Adrenal gland (tissue), 5 donors: Measurements from ENCODE around the gene ADSS1.

ENCODE experiments used
- POLR2A ChIP-seq, 2 donors: fragments of 450-650 bp; IDR thresholded peaks; one replicate each; pipeline ENCODE4 v1.6.1; 2017; ENCODE audit warnings: antibody characterized with exemption in 2 of 2, mild to moderate bottlenecking in 2 of 2, moderate library complexity in 1 of 2
- TF ChIP-seq, protein P1 (sequence below), 6 experiments: fragments of 450-650 bp in 4 of 6; fragments of 200-600 bp in 2 of 6; sonication (generic) in 1 of 6; IDR thresholded peaks; 1 replicate in 5 of 6; 2 replicates in 1 of 6; pipeline versions ENCODE4 v1.5.1 to v1.8.0; 2016 to 2021; ENCODE audit warnings: antibody characterized with exemption in 6 of 6, mild to moderate bottlenecking in 2 of 6, moderate library complexity in 1 of 6
- donor health status: DM: no; HTN: no; CAD: no.

DNA sequence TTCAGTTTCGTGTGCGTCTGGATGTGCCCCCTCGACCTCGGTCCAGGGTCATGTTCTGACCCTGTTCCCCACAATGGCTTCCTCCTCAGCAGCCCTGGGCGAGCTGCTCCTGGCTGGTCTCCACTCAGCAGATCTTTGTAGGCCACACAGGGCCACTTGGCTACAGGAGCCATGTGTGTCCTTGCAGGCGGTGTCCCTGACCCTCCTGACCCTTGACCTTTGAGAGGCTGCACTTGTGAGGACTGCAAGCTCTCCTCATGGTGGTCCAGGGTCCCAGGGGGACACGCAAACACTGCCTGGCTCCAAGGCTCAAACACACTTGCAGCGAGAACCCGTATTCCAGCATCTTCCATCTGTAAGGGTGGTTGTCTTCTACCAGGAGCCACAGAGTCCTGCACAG, 21.4 kb downstream of the ADSS1 start:
- TF ChIP-seq, protein P1, sequence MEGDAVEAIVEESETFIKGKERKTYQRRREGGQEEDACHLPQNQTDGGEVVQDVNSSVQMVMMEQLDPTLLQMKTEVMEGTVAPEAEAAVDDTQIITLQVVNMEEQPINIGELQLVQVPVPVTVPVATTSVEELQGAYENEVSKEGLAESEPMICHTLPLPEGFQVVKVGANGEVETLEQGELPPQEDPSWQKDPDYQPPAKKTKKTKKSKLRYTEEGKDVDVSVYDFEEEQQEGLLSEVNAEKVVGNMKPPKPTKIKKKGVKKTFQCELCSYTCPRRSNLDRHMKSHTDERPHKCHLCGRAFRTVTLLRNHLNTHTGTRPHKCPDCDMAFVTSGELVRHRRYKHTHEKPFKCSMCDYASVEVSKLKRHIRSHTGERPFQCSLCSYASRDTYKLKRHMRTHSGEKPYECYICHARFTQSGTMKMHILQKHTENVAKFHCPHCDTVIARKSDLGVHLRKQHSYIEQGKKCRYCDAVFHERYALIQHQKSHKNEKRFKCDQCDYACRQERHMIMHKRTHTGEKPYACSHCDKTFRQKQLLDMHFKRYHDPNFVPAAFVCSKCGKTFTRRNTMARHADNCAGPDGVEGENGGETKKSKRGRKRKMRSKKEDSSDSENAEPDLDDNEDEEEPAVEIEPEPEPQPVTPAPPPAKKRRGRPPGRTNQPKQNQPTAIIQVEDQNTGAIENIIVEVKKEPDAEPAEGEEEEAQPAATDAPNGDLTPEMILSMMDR (IDR thresholded peaks at IDR 0.05): no peak
- no peak for TF ChIP-seq POLR2A (IDR thresholded peaks at IDR 0.05)
